HepG2 (cell line): ENCODE data around the gene TBKBP1. TPM values are rescaled to one million over a fixed set of nuclear protein-coding genes. Genes with fewer than 3 reads are reported as not detected.

Experiments used
- BATF2 ChIP-seq: sonication (generic); formaldehyde crosslinking; IDR thresholded peaks from 2 replicates; pipeline ENCODE4 v1.8.0; 2022; ENCODE audit warnings: mild to moderate bottlenecking, missing genetic modification reagents, moderate library complexity
- CEBPB ChIP-seq: IDR thresholded peaks from 2 replicates; pipeline ENCODE4 v1.6.1; 2011; ENCODE audit warnings: low read depth, low read length, improper control_type of control experiment, borderline replicate concordance
- CREB3 ChIP-seq: sonication (generic); formaldehyde crosslinking; IDR thresholded peaks from 2 replicates; pipeline ENCODE4 v1.5.0; 2020; ENCODE audit warnings: missing genetic modification reagents
- HNF4A ChIP-seq: sonication (generic); formaldehyde crosslinking; IDR thresholded peaks from 2 replicates; pipeline ENCODE4 v1.4.0; 2020; ENCODE audit warnings: missing genetic modification reagents
- IKZF4 ChIP-seq: sonication (generic); formaldehyde crosslinking; IDR thresholded peaks from 2 replicates; pipeline ENCODE4 v1.5.1; 2020; ENCODE audit warnings: borderline replicate concordance, mild to moderate bottlenecking, low read depth, missing genetic modification reagents; ENCODE audit errors: not compliant biosample characterization
- KAT7 ChIP-seq: IDR thresholded peaks from 2 replicates; pipeline ENCODE4 v1.6.1; 2018; ENCODE audit warnings: borderline replicate concordance, missing compliant biosample characterization
- MTA1 ChIP-seq: sonication (generic); formaldehyde crosslinking; IDR thresholded peaks from 2 replicates; pipeline ENCODE4 v1.4.0; 2020; ENCODE audit warnings: missing genetic modification reagents, mild to moderate bottlenecking, borderline replicate concordance
- MTF1 ChIP-seq: sonication (generic); formaldehyde crosslinking; IDR thresholded peaks from 2 replicates; pipeline ENCODE4 v1.5.0; 2020; ENCODE audit warnings: missing genetic modification reagents
- NKX3-1 ChIP-seq: sonication (generic); formaldehyde crosslinking; IDR thresholded peaks from 2 replicates; pipeline ENCODE4 v1.5.0; 2020; ENCODE audit warnings: missing genetic modification reagents
- PCBP1 ChIP-seq: fragments of 200-400 bp; formaldehyde crosslinking; IDR thresholded peaks from 2 replicates; pipeline ENCODE4 v1.6.1; 2017; ENCODE audit warnings: mild to moderate bottlenecking, low read depth, low read length, borderline replicate concordance
- PITX1 ChIP-seq: sonication (generic); formaldehyde crosslinking; IDR thresholded peaks from 2 replicates; pipeline ENCODE4 v1.5.1; 2020; ENCODE audit warnings: mild to moderate bottlenecking, missing genetic modification reagents
- SATB2 ChIP-seq: sonication (generic); formaldehyde crosslinking; IDR thresholded peaks from 2 replicates; pipeline ENCODE4 v1.5.0; 2020; ENCODE audit warnings: missing genetic modification reagents
- SNAI1 ChIP-seq: sonication (generic); formaldehyde crosslinking; IDR thresholded peaks from 2 replicates; pipeline ENCODE4 v1.5.0; 2020; ENCODE audit warnings: mild to moderate bottlenecking, missing genetic modification reagents, borderline replicate concordance
- TERF1 ChIP-seq: sonication (generic); formaldehyde crosslinking; IDR thresholded peaks from 2 replicates; pipeline ENCODE4 v1.8.0; 2022; ENCODE audit warnings: mild to moderate bottlenecking, missing genetic modification reagents, moderate library complexity
- ZFP36L2 ChIP-seq: sonication (generic); formaldehyde crosslinking; IDR thresholded peaks from 2 replicates; pipeline ENCODE4 v1.4.0; 2020; ENCODE audit warnings: missing genetic modification reagents
- ZFP62 ChIP-seq: sonication (generic); formaldehyde crosslinking; IDR thresholded peaks from 2 replicates; pipeline ENCODE4 v1.4.0; 2020; ENCODE audit warnings: missing genetic modification reagents
- ZNF142 ChIP-seq: sonication (generic); formaldehyde crosslinking; IDR thresholded peaks from 2 replicates; pipeline ENCODE4 v1.4.0; 2020; ENCODE audit warnings: missing genetic modification reagents
- ZNF343 ChIP-seq: sonication (generic); formaldehyde crosslinking; IDR thresholded peaks from 2 replicates; pipeline ENCODE4 v1.4.0; 2020; ENCODE audit warnings: mild to moderate bottlenecking, missing genetic modification reagents
- ZSCAN20 ChIP-seq: sonication (generic); formaldehyde crosslinking; IDR thresholded peaks from 2 replicates; pipeline ENCODE4 v1.4.0; 2020; ENCODE audit warnings: missing genetic modification reagents, mild to moderate bottlenecking, borderline replicate concordance
- ZSCAN22 ChIP-seq: sonication (generic); formaldehyde crosslinking; IDR thresholded peaks from 2 replicates; pipeline ENCODE4 v1.4.0; 2020; ENCODE audit warnings: mild to moderate bottlenecking, missing genetic modification reagents
- polyA plus RNA-seq, 8 experiments: library from polyadenylated mRNA; depleted of rRNA in 3 of 8; stranded (reverse) in 7 of 8; unstranded in 1 of 8; fragments of >200 nt; fragmentation: Illumina TruSeq in 4 of 8; extraction: Trizol in 4 of 8; gene quantifications; 2 replicates each; pipeline versions ENCODE4 v1.2.1 to v1.2.3, GENCODE V29; 2011 to 2016; ENCODE audit warnings: low read depth in 4 of 8, missing spikeins in 1 of 8, mixed read lengths in 1 of 8; ENCODE audit not compliant: insufficient read depth in 1 of 8
- total RNA-seq, 5 experiments: library from RNA; depleted of rRNA; stranded (reverse); fragments of >200 nt; fragmentation: Illumina TruSeq; extraction: Trizol; gene quantifications; 2 replicates each; pipeline ENCODE4 v1.2.3, GENCODE V29; 2016; ENCODE audit warnings: low read depth in 1 of 5

Gene TBKBP1
- total and polyA plus RNA-seq, 2 of the 13 experiments (the other 11 are each of a cell fraction or from before 2014, with no cell fraction given): 2.6 to 7.0 TPM

- TF ChIP-seq ZSCAN22 (CRISPR knock-in tag): peak; percentile 76; the same call in 1 of the 2 replicates
- TF ChIP-seq PITX1: peak; percentile 61
- TF ChIP-seq SATB2 (CRISPR knock-in tag): 0 out of 2 replicates have a peak, but pooled peaks have one; percentile 34
- no peak for TF ChIP-seq ZNF142 (CRISPR knock-in tag)
- TF ChIP-seq NKX3-1 (CRISPR knock-in tag): peak; percentile 63; the same call in 1 of the 2 replicates
- TF ChIP-seq MTA1 (CRISPR knock-in tag): peak; percentile 78; the same call in 1 of the 2 replicates
- peak; percentile 79; the same call in 1 of the 2 replicates for TF ChIP-seq ZNF343 (CRISPR knock-in tag)
- no peak; the same call in 1 of the 2 replicates for TF ChIP-seq PCBP1
- 0 out of 2 replicates have a peak, but pooled peaks have one; percentile 40 for TF ChIP-seq SNAI1 (CRISPR knock-in tag)
- peak; percentile 92; the same call in 1 of the 2 replicates for TF ChIP-seq BATF2 (CRISPR knock-in tag)
- 0 out of 2 replicates have a peak, but pooled peaks have one; percentile 74 for TF ChIP-seq ZFP36L2 (CRISPR knock-in tag)
- peak; percentile 89 for TF ChIP-seq CREB3 (CRISPR knock-in tag)
- TF ChIP-seq HNF4A (CRISPR knock-in tag): peak; percentile 16; the same call in 1 of the 2 replicates
- TF ChIP-seq ZFP62 (CRISPR knock-in tag): no peak
- TF ChIP-seq ZSCAN20 (CRISPR knock-in tag): no peak
- peak; percentile 68; the same call in 1 of the 2 replicates for TF ChIP-seq CEBPB
- TF ChIP-seq TERF1 (CRISPR knock-in tag): no peak
- TF ChIP-seq KAT7 (CRISPR knock-in tag): peak; percentile 91; the same call in 1 of the 2 replicates
- TF ChIP-seq IKZF4 (CRISPR knock-in tag): peak; percentile 69
- TF ChIP-seq MTF1 (CRISPR knock-in tag): no peak; the same call in 1 of the 2 replicates
Observed at GRCh38 chr17:47649153-47649971, 44.6 kb upstream of the TBKBP1 start, which contains the start of gene KPNB1 (continued).
